G401 (cell line): Measurements from ENCODE around the gene ITGA1. TPM values are rescaled to one million over a fixed set of nuclear protein-coding genes. Genes with fewer than 3 reads are reported as not detected.
"Not testable (repeated sequence)": the region's sequence is repeated elsewhere in the genome, so short reads cannot be mapped to it uniquely, and the experiment has no call there.

ENCODE experiments used
- DNase-seq: peaks from one replicate; pipeline ENCODE4 v3.0.0-alpha.2; 2015; ENCODE audit warnings: low spot score
- in situ Hi-C: cut with HindIII; loops from 2 replicates; pipeline ENCODE4 v1.10.0; 2016; ENCODE audit warnings: low sequenced_read_pairs, mixed read lengths
- total RNA-seq: library from RNA; depleted of rRNA; stranded (reverse); fragments of >200 nt; shearing (Covaris generic); gene quantifications from 2 replicates; pipeline ENCODE4 v1.2.3, GENCODE V29; 2014

Gene ITGA1
- total RNA-seq, 1 experiment from 2014 or later = not detected

DNA sequence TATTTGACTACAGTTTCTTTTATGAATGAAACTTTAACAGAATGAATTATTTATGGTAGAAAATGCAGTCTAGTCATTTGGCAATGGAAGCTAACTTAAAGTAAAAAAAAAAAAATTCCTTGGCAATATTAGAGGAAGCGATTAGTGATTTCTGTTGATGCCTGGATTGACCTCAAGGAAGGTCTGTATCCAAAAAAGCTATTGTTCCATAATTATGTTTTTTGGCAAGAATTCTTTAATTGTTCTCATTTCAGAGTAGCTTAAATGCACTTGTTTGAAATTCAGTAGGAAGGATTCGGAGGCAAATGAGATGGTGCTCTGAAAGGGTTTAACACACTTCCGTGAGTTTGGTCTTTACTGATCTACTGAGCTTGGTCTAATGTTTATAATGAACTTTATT is 61.8 kb downstream of the ITGA1 start:
- DNase-seq = no peak
- in situ Hi-C loops = no loop called here

DNA sequence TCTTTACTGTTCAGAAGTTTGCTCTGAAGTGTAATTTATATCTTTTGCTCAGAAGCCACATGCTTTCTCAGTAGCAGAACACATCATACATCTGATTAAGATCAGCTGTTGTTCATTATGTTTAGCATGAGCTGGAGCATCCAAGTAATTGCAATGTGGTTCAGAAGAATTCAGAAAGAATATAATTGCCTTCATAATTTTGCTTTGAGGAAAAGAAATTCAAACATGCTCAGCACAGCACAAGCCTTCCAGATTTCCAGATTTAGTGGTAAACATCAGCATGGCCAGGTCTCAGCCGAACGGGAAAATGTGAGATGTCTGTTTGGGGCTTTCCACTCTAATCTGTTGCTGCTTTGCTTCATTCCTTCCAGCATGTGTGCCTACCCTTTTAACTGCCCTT is 65.9 kb downstream of the ITGA1 start:
- no peak for DNase-seq
- in situ Hi-C loops = no loop called here

- DNase-seq = no peak
- in situ Hi-C loops = no loop called here
Measured at GRCh38 chr5:52854301-52854700, 66.6 kb downstream of the ITGA1 start.

DNA sequence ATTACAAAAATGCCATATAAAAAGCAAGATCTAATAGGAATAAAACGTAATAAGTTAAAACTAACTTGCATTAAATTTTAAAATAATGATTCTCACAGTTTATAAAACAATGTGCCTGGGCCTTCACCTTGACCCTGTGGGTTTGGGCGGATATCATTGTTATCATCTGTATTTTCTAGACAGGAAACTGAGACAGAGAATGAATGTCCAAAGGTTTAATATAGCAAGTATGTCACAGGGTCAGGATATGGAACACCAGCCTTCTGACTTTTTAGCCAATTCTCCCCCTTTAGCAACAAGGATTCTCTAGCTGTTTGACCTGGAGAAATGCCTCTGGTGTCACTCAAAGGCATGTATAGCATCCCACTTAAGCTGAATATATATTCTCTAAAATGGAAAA is 67.2 kb downstream of the ITGA1 start:
- in situ Hi-C loops = no loop called here

DNA sequence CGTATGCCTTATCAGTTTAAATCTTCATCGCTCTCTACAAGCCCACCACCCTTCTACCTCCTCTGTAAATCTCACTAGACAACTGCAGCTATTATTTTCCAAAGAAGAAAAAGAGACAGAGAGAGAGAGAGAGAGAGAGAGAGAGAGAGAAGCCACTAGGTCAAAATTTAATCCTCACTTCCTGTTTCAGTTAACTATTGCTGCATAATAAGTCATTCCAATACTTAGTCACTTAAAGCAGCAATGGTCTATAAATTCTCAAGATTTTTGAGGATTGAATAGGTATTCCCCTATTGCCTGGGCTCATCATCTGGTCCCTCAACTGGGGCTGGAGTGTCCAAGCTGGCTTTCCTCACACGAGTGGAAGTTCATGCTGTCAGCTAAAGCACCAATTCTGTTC is 68.8 kb downstream of the ITGA1 start:
- in situ Hi-C loops = no loop called here
- no peak for DNase-seq

More for the DNA sequence above, 67.2 kb downstream of the ITGA1 start:
- DNase-seq = no peak

GRCh38 chr5:52859628-52860027 is 71.9 kb downstream of the ITGA1 start:
- no peak for DNase-seq
- in situ Hi-C loops = no loop called here

DNA sequence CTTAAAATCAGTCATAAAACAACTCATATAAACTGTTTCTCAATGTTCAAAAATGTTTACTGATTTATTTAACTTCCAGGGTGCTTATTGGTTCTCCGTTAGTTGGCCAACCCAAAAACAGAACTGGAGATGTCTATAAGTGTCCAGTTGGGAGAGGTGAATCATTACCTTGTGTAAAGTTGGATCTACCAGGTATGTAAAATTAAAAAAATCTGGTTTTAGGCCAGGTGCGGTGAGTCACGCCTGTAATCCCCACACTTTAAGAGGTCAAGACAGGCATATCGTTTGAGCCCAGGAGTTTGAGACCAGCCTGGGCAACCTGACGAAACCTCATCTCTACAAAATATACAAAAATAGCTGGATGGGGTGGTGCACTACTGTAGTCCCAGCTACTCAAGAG is 73.7 kb downstream of the ITGA1 start:
- in situ Hi-C loops = no loop called here
- no peak for DNase-seq

GRCh38 chr5:52863715-52864290 is 76.1 kb downstream of the ITGA1 start:
- no peak for DNase-seq
- in situ Hi-C loops = no loop called here

- DNase-seq = no peak
- in situ Hi-C loops = no loop called here
Measured at GRCh38 chr5:52864371-52864770, 76.7 kb downstream of the ITGA1 start.

DNA sequence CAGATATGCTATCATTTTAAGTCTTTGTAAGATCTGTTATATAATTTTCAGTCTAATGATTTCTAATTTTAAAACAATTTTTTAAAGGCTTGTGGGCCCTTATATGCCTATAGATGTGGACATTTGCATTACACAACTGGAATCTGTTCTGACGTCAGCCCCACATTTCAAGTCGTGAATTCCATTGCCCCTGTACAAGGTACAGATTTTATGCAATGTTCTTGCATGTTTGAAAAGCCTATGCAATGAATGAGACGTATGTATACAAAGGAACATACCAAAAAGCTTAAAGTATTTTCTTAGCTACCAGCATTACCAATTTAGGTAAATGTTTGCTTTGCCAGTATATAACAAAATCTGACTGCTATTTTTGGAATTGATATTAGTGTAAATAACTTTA is 77.2 kb downstream of the ITGA1 start:
- in situ Hi-C loops = no loop called here
- DNase-seq = no peak

GRCh38 chr5:52865991-52866390 is 78.3 kb downstream of the ITGA1 start:
- in situ Hi-C loops, DNase-seq: not testable (repeated sequence)

DNA sequence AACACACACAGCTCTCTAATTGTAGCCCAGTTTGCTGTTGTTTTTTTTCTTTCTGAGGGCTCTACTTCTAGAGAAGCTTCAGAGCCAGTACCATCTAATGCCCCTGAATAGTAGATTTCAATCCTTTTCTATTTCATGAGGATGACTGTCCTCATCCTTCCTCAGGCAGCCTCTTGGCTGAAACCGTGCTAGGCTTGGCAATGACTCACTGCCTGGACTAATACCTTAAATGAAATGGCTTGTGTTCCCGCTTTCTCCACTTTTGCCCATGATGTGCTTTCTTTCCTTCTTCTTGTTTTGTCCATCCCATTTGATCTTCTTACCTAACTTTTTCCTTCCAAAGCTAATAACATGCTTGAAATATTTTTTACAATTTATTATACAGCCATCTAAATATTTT is 80.1 kb downstream of the ITGA1 start:
- DNase-seq = no peak
- in situ Hi-C loops = no loop called here

GRCh38 chr5:52868417-52868816 is 80.7 kb downstream of the ITGA1 start:
- no peak for DNase-seq
- in situ Hi-C loops = no loop called here

GRCh38 chr5:52869391-52869790 is 81.7 kb downstream of the ITGA1 start:
- in situ Hi-C loops = no loop called here
- no peak for DNase-seq

- DNase-seq = no peak
- in situ Hi-C loops = no loop called here
Measured at GRCh38 chr5:52870448-52870847, 82.7 kb downstream of the ITGA1 start.

DNA sequence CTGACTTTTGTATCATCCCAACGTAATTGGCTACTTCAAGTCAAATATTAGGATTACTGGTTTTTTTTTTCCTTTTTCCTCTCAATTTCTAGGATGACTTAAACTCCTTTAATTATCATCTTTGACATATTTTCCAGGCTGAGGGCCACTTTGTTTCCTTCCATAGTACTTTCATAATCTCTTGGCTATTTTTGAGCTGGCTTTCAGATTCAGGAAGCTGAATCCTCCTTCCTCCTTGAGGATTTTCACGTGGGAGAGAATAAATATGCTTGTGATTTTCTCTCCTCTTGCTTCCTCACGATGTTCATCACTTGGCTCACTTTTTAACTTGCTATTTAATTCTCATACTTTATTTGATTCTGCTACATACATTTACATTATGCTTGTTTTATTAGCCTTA is 88.1 kb downstream of the ITGA1 start:
- DNase-seq = no peak
- in situ Hi-C loops = no loop called here

DNA sequence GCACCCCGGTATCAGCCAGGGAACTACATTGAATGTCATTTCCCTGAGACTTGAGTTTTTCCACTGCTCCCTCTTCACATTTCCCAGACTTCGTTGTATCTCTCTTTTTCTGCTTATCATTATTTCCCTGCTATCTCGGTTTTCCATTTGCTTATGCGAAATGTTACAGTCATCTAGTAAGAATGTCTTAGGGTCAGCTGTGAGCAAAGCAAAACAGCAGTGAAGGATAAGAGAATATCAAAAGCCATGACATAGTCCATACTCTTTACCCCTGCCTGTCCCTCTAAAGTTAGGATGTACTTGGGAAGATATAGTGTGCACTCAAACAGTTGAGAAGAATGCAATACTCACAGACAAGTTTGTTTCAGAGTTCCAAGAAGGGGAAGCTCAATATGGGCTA is 88.7 kb downstream of the ITGA1 start:
- no peak for DNase-seq
- in situ Hi-C loops = no loop called here

GRCh38 chr5:52878656-52879055 is 90.9 kb downstream of the ITGA1 start:
- in situ Hi-C loops = no loop called here

GRCh38 chr5:52880541-52880940 is 92.8 kb downstream of the ITGA1 start:
- no peak for DNase-seq
- in situ Hi-C loops = no loop called here

More at GRCh38 chr5:52878656-52879055, 90.9 kb downstream of the ITGA1 start:
- DNase-seq = no peak

DNA sequence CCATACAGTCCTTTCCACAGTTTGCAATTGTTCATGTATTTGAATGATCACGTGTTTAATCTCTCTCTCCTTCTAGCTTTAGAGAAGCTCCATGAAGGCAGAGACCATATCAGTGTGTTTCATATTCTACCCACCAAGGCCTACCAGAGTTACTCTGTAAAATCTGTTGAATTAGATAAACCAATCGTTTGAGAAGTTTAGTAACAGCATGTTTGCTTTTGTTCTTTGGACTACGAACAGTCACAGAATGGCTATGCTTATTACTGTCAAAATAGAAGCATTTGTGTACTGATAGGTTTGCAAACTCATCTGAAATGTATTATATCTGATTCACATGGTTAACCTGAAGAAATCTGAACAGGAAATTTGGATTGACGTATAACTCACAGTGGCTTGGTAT is 93.8 kb downstream of the ITGA1 start:
- in situ Hi-C loops = no loop called here
- DNase-seq = no peak

- no peak for DNase-seq
- in situ Hi-C loops = no loop called here
Measured at GRCh38 chr5:52883110-52883509, 95.4 kb downstream of the ITGA1 start.

DNA sequence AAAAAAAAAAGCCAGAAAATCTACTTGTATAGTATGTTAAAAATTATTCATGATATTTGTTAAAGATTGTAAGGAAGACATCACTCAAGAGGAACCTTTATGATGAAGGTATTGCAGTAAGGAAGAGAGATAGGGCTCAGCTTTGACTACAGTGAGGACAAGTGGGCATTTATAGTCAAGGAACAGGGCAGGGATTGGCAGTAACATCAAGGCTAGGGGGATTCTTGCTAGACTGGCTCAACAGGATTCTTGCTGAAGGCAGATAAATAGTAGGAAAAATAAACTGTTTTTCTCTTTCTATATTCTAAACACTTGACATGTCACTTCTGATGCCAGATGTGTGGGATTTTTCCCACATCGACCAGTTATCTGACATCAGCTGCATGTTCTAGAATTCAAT is 96.7 kb downstream of the ITGA1 start:
- no peak for DNase-seq
- in situ Hi-C loops = no loop called here
